Kidney (tissue), 14 donors: ENCODE results near the gene PDLIM3. TPM values are rescaled to one million over a fixed set of nuclear protein-coding genes. Genes with fewer than 3 reads are reported as not detected.

Source experiments
- DNase-seq, 5 donors: peaks; one replicate each; pipeline ENCODE4 v3.0.0-alpha.2; 2013 to 2020
- FAIRE-seq: peaks from 2 replicates; lab custom pipeline; 2012; peaks lifted over from hg19 to GRCh38; lab: Jason Lieb, UNC
- H3K27ac ChIP-seq, 2 donors: one replicate each; pipeline ENCODE4 v1.7.0; 2013; ENCODE audit warnings: low read depth in 2 of 2, low read length in 2 of 2, inconsistent platforms in 1 of 2
- H3K27me3 ChIP-seq: one replicate; pipeline ENCODE4 v1.7.1; 2013; ENCODE audit warnings: low read length, inconsistent platforms; ENCODE audit not compliant: control insufficient read depth, insufficient read depth
- H3K36me3 ChIP-seq, 3 donors: one replicate each; pipeline versions ENCODE4 v1.7.0 to v1.7.1; 2013; ENCODE audit warnings: low read length in 3 of 3, control low read depth in 1 of 3, inconsistent platforms in 1 of 3; ENCODE audit not compliant: insufficient read depth in 3 of 3, control insufficient read depth in 2 of 3
- H3K4me1 ChIP-seq, 3 donors: one replicate each; pipeline versions ENCODE4 v1.7.0 to v1.7.1; 2013; ENCODE audit warnings: low read length in 3 of 3, inconsistent platforms in 1 of 3, low read depth in 1 of 3; ENCODE audit not compliant: control insufficient read depth in 2 of 3, insufficient read depth in 2 of 3
- H3K4me3 ChIP-seq, 3 donors: one replicate each; pipeline versions ENCODE4 v1.7.0 to v1.8.1; 2013; ENCODE audit warnings: low read length in 3 of 3, control low read depth in 1 of 3, inconsistent platforms in 1 of 3
- H3K9ac ChIP-seq, 3 donors: one replicate each; pipeline versions ENCODE4 v1.7.0 to v1.7.1; 2013; ENCODE audit warnings: low read length in 3 of 3, control low read depth in 1 of 3, inconsistent platforms in 1 of 3
- H3K9me3 ChIP-seq, 3 donors: one replicate each; pipeline versions ENCODE4 v1.7.0 to v1.7.1; 2013; ENCODE audit warnings: low read length in 3 of 3, control low read depth in 1 of 3, inconsistent platforms in 1 of 3; ENCODE audit not compliant: control insufficient read depth in 2 of 3, insufficient read depth in 1 of 3
- intact Hi-C: fragments of 100-400 bp; cut with DNase I; formaldehyde crosslinking; loops from one replicate; pipeline ENCODE4 v1.11.1; 2022
- polyA plus RNA-seq: library from polyadenylated mRNA; stranded (reverse); fragments of 350-450 nt; fragmentation: Illumina TruSeq; extraction: RNeasy Lipid Tissue Mini Kit (QIAGEN cat#74804); gene quantifications from one replicate; pipeline ENCODE4 v1.2.3, GENCODE V29; 2014; ENCODE audit warnings: low read depth, low replicate concordance; ENCODE audit not compliant: insufficient read depth
- total RNA-seq: library from RNA; stranded (reverse); fragmentation: NEBNext Ultra II Directional; extraction: Animal tissue kit (Norgen Biotek cat#: 25700); gene quantifications from one replicate; pipeline ENCODE4 v1.2.1, GENCODE V29; 2021
- TF ChIP-seq, protein P1 (sequence below): IDR thresholded peaks from 3 replicates; pipeline ENCODE4 v1.5.1; 2012; ENCODE audit warnings: mild to moderate bottlenecking, moderate library complexity, borderline replicate concordance; ENCODE audit not compliant: insufficient read depth; ENCODE audit errors: extremely low read depth
- donor health status: control.
- donor health status: control.
- donor health status: control.
- donor health status: control.
- donor health status: control.
- donor health status: DM: yes; HTN: yes; CAD: no.
- donor health status: Normal renal cell carcinoma (clear cell type).

PDLIM3 gene
- total and polyA plus RNA-seq, 2 donors from 2014 or later: 10.8 to 19.6 TPM

- no peaks in the 10 kb centered on the region for H3K9me3 ChIP-seq
- H3K36me3 ChIP-seq: no peaks in the 10 kb centered on the region
- no peak overlapping the region for H3K9ac ChIP-seq
- H3K4me3 ChIP-seq: no peak overlapping the region
- DNase-seq: peak; percentile 84 to 95 (median 89)
- intact Hi-C loops: no loop called here
- no peaks in the 10 kb centered on the region for H3K27me3 ChIP-seq
- FAIRE-seq: no peak
- H3K27ac ChIP-seq: no peak overlapping the region
- TF ChIP-seq, protein P1, sequence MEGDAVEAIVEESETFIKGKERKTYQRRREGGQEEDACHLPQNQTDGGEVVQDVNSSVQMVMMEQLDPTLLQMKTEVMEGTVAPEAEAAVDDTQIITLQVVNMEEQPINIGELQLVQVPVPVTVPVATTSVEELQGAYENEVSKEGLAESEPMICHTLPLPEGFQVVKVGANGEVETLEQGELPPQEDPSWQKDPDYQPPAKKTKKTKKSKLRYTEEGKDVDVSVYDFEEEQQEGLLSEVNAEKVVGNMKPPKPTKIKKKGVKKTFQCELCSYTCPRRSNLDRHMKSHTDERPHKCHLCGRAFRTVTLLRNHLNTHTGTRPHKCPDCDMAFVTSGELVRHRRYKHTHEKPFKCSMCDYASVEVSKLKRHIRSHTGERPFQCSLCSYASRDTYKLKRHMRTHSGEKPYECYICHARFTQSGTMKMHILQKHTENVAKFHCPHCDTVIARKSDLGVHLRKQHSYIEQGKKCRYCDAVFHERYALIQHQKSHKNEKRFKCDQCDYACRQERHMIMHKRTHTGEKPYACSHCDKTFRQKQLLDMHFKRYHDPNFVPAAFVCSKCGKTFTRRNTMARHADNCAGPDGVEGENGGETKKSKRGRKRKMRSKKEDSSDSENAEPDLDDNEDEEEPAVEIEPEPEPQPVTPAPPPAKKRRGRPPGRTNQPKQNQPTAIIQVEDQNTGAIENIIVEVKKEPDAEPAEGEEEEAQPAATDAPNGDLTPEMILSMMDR: no peak
- H3K4me1 ChIP-seq: no peaks in the 10 kb centered on the region
Observed at GRCh38 chr4:185542626-185543315, 7.5 kb upstream of the PDLIM3 start.

DNA sequence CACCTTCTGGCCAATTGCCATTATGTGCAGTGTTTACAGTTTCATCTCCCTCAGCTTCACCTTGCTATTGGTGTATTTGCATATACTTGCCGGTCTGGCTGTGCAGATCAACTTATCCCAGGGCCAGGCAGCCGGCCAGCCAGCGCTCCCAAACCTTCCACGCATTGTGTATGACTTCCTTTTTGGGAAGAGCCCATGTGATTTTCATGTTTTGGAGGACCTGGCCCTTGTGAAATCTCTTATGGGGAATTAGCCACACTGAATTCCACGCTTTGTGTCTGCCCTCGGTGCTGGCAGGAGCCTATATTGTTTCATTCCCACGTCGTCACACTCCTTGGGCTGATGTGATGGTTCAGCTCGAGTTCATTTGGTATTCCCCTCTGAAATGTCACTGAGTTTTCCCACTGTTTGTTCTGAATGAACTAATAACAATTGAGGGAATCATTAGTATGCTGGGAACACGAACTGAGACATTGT is 6.0 kb upstream of the PDLIM3 start:
- Histone ChIP-seq H3K36me3 (no peaks in the 10 kb centered on the region), H3K4me3 (no peak overlapping the region), H3K27ac (no peak overlapping the region), H3K9me3 (no peaks in the 10 kb centered on the region), H3K9ac (no peak overlapping the region), H3K4me1 (no peaks in the 10 kb centered on the region), H3K27me3 (no peaks in the 10 kb centered on the region)
- TF ChIP-seq, protein P1: no peak
- intact Hi-C loops: no loop called here
- peak in 3 of 5 donors; percentile 38 to 78 (median 46) for DNase-seq
- no peak for FAIRE-seq

DNA sequence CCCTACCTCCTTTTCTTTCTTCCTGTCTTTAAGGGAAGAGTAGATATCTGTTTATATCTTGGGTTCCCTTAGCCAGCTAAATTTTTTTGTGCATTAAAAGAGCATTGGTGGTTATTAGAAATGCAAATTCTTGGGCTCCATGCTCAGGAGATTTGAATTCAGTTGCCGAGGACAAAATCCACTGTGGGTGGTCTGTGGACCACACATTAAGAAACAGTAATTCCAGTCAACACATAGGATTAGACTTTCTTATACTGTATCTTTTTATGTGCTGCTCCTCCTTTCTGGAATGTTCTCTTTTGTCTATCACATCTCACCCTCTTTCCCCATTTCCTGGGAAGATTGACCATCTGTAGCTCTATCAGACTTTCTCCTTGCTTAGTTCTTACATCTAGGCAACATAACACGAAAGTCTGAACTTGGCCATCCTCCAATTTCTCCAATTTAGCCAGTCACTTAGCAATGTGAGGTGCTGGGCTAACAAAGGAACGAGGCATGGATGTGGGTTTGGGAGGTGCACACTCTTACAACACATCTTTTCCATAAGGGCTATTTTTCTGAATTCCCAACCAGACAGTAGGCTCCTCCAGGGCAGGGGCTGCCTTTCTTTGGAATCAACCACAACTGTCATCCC is 5.3 kb upstream of the PDLIM3 start:
- TF ChIP-seq, protein P1: no peak
- H3K9ac ChIP-seq: no peak overlapping the region
- no peaks in the 10 kb centered on the region for H3K9me3 ChIP-seq
- H3K4me1 ChIP-seq: peaks cover 0 to 2% (median 0%) of the 10 kb centered on the region in 3 donors
- DNase-seq (no peak), FAIRE-seq (no peak)
- no peaks in the 10 kb centered on the region for H3K36me3 ChIP-seq
- intact Hi-C loops: no loop called here
- H3K27ac ChIP-seq: no peak overlapping the region
- H3K4me3 ChIP-seq: no peak overlapping the region
- H3K27me3 ChIP-seq: no peaks in the 10 kb centered on the region
